ENCODE results near the gene VRTN. TPM values are rescaled to one million over a fixed set of nuclear protein-coding genes. Genes with fewer than 3 reads are reported as not detected.

VRTN gene
- total and polyA plus RNA-seq, 9 of the 15 experiments (the other 6 are each of a cell fraction or from before 2014, with no cell fraction given), result 0.05 to 0.09 (median 0.06) TPM; not detected in 6

DNA sequence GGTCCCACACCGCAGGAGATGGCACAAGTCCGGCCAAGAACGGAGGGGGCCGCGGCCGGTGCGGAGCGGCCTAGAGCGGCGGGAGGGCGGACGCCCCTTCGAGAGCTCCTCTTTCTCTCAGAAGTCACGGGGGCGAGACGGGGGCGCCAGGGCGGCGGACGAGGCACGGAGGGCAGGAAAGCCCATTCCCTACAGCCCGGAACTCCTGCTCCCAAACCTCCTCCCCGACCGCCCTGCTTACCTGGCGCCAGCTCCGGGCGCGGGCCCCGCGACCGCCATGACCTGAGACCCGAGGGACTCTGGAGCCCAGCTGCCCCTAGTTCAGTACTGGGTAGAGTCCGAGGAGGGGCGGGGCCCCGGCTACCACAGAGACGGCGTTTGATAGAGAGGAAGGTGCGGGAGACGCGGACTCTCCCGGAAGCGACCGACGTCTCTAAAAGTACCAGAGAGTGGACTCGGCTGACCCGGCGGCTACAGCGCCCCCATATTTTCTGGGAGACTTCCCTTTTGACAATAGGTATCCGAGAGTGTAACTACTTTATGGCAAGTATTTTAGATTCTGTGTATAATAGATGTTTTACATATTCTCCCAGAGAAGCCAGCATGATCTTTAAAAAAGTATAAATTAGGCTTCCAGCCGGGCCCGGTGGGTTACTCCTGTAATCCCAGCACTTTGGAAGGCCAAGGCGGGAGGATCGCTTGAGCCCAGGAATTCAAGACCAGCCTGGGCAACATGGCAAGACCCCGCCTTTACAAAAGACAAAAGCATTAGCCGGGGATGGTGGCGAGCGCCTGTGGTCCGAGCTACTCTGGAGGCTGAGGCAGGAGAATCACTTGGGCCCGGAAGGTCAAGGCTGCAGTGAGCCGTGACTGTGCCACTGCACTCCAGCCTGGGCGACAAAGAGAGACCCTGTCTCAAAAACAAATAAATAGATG, 45.4 kb upstream of the VRTN start, which contains the start of gene ABCD4 (continued):
- TF ChIP-seq, protein P1, sequence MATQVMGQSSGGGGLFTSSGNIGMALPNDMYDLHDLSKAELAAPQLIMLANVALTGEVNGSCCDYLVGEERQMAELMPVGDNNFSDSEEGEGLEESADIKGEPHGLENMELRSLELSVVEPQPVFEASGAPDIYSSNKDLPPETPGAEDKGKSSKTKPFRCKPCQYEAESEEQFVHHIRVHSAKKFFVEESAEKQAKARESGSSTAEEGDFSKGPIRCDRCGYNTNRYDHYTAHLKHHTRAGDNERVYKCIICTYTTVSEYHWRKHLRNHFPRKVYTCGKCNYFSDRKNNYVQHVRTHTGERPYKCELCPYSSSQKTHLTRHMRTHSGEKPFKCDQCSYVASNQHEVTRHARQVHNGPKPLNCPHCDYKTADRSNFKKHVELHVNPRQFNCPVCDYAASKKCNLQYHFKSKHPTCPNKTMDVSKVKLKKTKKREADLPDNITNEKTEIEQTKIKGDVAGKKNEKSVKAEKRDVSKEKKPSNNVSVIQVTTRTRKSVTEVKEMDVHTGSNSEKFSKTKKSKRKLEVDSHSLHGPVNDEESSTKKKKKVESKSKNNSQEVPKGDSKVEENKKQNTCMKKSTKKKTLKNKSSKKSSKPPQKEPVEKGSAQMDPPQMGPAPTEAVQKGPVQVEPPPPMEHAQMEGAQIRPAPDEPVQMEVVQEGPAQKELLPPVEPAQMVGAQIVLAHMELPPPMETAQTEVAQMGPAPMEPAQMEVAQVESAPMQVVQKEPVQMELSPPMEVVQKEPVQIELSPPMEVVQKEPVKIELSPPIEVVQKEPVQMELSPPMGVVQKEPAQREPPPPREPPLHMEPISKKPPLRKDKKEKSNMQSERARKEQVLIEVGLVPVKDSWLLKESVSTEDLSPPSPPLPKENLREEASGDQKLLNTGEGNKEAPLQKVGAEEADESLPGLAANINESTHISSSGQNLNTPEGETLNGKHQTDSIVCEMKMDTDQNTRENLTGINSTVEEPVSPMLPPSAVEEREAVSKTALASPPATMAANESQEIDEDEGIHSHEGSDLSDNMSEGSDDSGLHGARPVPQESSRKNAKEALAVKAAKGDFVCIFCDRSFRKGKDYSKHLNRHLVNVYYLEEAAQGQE (IDR thresholded peaks at IDR 0.05; ENCODE audit: borderline replicate concordance), result 0 out of 2 replicates have a peak, but pooled peaks have one; percentile 10
- TF ChIP-seq, protein P1 (CRISPR knock-in tag; IDR thresholded peaks at IDR 0.05; ENCODE audit: low read depth), result no peak
- TF ChIP-seq L3MBTL2 (IDR thresholded peaks at IDR 0.05), result no peak
- TF ChIP-seq, protein P2, sequence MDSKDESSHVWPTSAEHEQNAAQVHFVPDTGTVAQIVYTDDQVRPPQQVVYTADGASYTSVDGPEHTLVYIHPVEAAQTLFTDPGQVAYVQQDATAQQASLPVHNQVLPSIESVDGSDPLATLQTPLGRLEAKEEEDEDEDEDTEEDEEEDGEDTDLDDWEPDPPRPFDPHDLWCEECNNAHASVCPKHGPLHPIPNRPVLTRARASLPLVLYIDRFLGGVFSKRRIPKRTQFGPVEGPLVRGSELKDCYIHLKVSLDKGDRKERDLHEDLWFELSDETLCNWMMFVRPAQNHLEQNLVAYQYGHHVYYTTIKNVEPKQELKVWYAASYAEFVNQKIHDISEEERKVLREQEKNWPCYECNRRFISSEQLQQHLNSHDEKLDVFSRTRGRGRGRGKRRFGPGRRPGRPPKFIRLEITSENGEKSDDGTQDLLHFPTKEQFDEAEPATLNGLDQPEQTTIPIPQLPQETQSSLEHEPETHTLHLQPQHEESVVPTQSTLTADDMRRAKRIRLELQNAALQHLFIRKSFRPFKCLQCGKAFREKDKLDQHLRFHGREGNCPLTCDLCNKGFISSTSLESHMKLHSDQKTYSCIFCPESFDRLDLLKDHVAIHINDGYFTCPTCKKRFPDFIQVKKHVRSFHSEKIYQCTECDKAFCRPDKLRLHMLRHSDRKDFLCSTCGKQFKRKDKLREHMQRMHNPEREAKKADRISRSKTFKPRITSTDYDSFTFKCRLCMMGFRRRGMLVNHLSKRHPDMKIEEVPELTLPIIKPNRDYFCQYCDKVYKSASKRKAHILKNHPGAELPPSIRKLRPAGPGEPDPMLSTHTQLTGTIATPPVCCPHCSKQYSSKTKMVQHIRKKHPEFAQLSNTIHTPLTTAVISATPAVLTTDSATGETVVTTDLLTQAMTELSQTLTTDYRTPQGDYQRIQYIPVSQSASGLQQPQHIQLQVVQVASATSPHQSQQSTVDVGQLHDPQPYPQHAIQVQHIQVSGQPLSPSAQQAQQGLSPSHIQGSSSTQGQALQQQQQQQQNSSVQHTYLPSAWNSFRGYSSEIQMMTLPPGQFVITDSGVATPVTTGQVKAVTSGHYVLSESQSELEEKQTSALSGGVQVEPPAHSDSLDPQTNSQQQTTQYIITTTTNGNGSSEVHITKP (IDR thresholded peaks at IDR 0.05; ENCODE audit: partially characterized antibody), result peak; percentile 58
- TF ChIP-seq HDAC1 (IDR thresholded peaks at IDR 0.05), result peak in 1 of 2 experiments; percentile 40; a peak in 1 of 4 replicates
- TF ChIP-seq, protein P3, sequence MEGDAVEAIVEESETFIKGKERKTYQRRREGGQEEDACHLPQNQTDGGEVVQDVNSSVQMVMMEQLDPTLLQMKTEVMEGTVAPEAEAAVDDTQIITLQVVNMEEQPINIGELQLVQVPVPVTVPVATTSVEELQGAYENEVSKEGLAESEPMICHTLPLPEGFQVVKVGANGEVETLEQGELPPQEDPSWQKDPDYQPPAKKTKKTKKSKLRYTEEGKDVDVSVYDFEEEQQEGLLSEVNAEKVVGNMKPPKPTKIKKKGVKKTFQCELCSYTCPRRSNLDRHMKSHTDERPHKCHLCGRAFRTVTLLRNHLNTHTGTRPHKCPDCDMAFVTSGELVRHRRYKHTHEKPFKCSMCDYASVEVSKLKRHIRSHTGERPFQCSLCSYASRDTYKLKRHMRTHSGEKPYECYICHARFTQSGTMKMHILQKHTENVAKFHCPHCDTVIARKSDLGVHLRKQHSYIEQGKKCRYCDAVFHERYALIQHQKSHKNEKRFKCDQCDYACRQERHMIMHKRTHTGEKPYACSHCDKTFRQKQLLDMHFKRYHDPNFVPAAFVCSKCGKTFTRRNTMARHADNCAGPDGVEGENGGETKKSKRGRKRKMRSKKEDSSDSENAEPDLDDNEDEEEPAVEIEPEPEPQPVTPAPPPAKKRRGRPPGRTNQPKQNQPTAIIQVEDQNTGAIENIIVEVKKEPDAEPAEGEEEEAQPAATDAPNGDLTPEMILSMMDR (IDR thresholded peaks at IDR 0.05 in 2 of 3, conservative IDR thresholded peaks at IDR 0.05 in 1 of 3; ENCODE audit: insufficient read depth in 2 of 3, low read depth in 1 of 3, low read length in 3 of 3), result peak; percentile 50 to 76 (median 75)
- TF ChIP-seq ELF2 (CRISPR knock-in tag; IDR thresholded peaks at IDR 0.05), result 0 out of 2 replicates have a peak, but pooled peaks have one; percentile 18
- no peak for TF ChIP-seq SMARCA5 (IDR thresholded peaks at IDR 0.05)
- no peak for TF ChIP-seq ZBTB7A (IDR thresholded peaks at IDR 0.05; ENCODE audit: borderline replicate concordance, control insufficient read depth, low read depth, low read length)
- TF ChIP-seq, protein P4, sequence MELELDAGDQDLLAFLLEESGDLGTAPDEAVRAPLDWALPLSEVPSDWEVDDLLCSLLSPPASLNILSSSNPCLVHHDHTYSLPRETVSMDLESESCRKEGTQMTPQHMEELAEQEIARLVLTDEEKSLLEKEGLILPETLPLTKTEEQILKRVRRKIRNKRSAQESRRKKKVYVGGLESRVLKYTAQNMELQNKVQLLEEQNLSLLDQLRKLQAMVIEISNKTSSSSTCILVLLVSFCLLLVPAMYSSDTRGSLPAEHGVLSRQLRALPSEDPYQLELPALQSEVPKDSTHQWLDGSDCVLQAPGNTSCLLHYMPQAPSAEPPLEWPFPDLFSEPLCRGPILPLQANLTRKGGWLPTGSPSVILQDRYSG (tag; conservative IDR thresholded peaks at IDR 0.05; ENCODE audit: low read depth), result no peak
- TF ChIP-seq ZC3H8 (IDR thresholded peaks at IDR 0.05), result no peak
- no peak for TF ChIP-seq ZNF324 (CRISPR knock-in tag; IDR thresholded peaks at IDR 0.05)
